ENCODE measurements around the gene PHF12. TPM values are rescaled to one million over a fixed set of nuclear protein-coding genes. Genes with fewer than 3 reads are reported as not detected.

Gene PHF12
- total and polyA plus RNA-seq, 2 of the 8 experiments (the other 6 are each of a cell fraction or from before 2014, with no cell fraction given): 38.8 to 65.7 TPM

DNA sequence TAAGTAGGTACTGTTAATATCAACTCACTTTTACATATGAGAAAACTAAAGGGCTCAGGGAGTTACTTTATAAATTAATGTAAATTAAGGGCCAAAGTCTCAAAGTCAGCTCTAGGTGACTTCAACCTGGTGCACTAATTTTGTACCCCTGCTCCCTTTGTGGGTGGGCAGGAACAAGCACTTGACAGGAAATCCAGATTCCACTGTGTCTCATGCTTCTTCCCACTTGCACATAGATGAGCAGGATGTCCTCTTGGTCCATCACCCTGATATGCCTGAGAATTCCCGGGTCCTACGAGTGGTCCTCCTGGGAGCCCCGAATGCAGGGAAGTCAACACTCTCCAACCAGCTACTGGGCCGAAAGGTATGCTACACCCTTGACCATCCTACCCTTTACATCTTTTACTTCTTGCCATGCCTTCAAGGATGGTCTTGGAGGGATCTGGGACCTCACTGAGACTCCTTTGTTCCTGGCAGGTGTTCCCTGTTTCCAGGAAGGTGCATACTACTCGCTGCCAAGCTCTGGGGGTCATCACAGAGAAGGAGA lies 95.2 kb downstream of the PHF12 start (continued):
- TF ChIP-seq, protein P1, sequence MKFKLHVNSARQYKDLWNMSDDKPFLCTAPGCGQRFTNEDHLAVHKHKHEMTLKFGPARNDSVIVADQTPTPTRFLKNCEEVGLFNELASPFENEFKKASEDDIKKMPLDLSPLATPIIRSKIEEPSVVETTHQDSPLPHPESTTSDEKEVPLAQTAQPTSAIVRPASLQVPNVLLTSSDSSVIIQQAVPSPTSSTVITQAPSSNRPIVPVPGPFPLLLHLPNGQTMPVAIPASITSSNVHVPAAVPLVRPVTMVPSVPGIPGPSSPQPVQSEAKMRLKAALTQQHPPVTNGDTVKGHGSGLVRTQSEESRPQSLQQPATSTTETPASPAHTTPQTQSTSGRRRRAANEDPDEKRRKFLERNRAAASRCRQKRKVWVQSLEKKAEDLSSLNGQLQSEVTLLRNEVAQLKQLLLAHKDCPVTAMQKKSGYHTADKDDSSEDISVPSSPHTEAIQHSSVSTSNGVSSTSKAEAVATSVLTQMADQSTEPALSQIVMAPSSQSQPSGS (IDR thresholded peaks at IDR 0.05; ENCODE audit: low read length): no peak
- TF ChIP-seq POU5F1 (IDR thresholded peaks at IDR 0.05; ENCODE audit: low read depth, low read length) (no peak), HDAC2 (IDR thresholded peaks at IDR 0.05; ENCODE audit: borderline replicate concordance in 1 of 2, low read depth in 2 of 2, low read length in 2 of 2) (no peak), POLR2AphosphoS5 (IDR thresholded peaks at IDR 0.05; ENCODE audit: low read depth, low read length) (no peak), SP4 (IDR thresholded peaks at IDR 0.05; ENCODE audit: low read length) (no peak), PHF8 (conservative IDR thresholded peaks at IDR 0.05; ENCODE audit: low read depth, low read length) (no peak), SIN3A (conservative IDR thresholded peaks at IDR 0.05 in 1 of 2, IDR thresholded peaks at IDR 0.05 in 1 of 2; ENCODE audit: low read depth in 1 of 2, low read length in 2 of 2) (no peak), ASH2L (IDR thresholded peaks at IDR 0.05; ENCODE audit: low read length) (no peak)
